ENCODE measurements around the gene THAP7. TPM values are rescaled to one million over a fixed set of nuclear protein-coding genes. Genes with fewer than 3 reads are reported as not detected.

Gene THAP7
- total RNA-seq, 1 experiment from 2014 or later, result 19.3 TPM

DNA sequence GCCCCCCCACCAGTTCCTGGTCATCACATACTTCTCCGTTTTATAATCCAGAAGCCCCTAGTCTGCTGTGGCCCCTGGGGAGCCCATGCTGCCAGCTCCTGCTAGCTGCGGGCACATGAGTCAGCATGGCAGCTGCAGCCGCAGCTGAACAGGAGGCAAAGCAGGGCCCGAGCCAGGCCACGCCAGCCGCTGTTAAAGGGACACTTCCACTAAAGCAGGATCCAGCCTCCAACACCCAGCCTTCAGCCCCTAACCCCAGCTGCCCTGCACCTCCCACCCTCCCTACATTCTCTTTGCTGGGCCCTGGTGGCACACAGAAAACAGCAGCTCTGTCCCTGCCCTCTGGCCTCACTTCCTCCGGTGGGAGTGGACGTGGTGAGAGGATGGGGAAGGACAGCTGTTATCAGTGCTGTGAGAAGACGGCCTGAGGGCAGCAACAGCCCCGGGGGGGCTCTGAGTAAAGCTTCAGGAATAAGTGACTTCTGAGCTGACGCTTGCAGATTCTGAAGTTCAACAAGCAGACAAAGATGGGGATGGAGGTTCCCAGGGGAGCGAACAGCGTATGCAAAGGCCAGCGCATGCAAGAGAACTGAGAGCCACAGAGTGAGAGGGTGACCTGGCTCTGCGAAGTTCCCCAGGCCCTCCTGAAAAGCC, 43.1 kb upstream of the THAP7 start (continued):
- TF ChIP-seq PRRX2 (CRISPR knock-in tag; IDR thresholded peaks at IDR 0.05) (no peak), ZNF512 (CRISPR knock-in tag; IDR thresholded peaks at IDR 0.05; ENCODE audit: borderline replicate concordance) (no peak), ZNF423 (CRISPR knock-in tag; IDR thresholded peaks at IDR 0.05) (no peak)

DNA sequence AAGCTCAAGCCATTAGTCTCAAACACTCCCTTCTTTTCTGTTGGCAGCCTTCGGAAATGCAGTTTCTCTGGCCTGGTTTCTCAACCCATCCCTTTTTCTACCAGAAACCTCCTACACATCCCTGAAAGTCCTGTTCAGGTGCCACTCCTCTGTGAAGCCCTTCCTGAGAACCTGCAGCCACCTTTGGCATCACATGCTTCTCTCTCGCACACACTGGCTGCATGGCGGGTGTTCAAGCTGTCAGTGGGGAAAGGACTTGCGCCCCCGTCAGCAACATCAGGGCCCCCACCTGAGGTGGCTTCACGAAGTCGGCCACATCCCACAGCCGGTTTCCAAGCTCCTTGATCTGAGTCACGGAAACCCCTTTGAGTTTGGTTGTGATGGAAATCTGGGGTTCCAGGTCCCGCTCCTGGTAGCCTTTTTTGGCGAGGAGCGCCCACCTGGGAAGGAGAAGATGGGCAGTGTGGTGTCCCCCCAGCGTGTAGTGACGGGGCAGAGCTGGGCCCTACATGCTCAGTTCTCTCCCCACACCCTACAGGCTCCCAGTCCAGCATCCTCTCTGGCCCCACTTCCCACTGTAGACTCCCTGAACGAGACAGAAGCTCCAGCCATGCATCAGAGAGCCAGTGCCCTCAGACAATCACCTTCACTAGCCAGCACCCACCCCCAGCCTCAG, 42.1 kb upstream of the THAP7 start:
- H3K4me1 Mint-ChIP-seq, result peaks cover 11% of the 10 kb centered on the region
- no peak overlapping the region for H3K4me3 Mint-ChIP-seq

GRCh38 chr22:21042978-21043859, 41.3 kb upstream of the THAP7 start:
- peaks cover 11% of the 10 kb centered on the region for H3K4me1 Mint-ChIP-seq
- no peak overlapping the region for H3K4me3 Mint-ChIP-seq
- DNase-seq (ENCODE audit: low spot score), result no peak
- peaks cover 23% of the 10 kb centered on the region for H3K27me3 Mint-ChIP-seq (ENCODE audit: low read depth)
- ChIA-PET CTCF (interaction anchor here (1.0 to 1.4 kb wide), 3 partner anchors 21 to 60 kb away, joined by 3 to 7 read pairs (median 3); no protein-coding TSS in a partner anchor), POLR2A (no interaction called here)
- TF ChIP-seq NR2C2 (CRISPR knock-in tag; IDR thresholded peaks at IDR 0.05) (no peak), OVOL2 (CRISPR knock-in tag; IDR thresholded peaks at IDR 0.05; ENCODE audit: borderline replicate concordance) (no peak), ATF1 (CRISPR knock-in tag; IDR thresholded peaks at IDR 0.05) (no peak), FOXK1 (CRISPR knock-in tag; IDR thresholded peaks at IDR 0.05) (no peak), ZNF512 (CRISPR knock-in tag; IDR thresholded peaks at IDR 0.05; ENCODE audit: borderline replicate concordance) (no peak), ATF3 (CRISPR knock-in tag; conservative IDR thresholded peaks at IDR 0.05) (no peak)
- TF ChIP-seq, protein P1, sequence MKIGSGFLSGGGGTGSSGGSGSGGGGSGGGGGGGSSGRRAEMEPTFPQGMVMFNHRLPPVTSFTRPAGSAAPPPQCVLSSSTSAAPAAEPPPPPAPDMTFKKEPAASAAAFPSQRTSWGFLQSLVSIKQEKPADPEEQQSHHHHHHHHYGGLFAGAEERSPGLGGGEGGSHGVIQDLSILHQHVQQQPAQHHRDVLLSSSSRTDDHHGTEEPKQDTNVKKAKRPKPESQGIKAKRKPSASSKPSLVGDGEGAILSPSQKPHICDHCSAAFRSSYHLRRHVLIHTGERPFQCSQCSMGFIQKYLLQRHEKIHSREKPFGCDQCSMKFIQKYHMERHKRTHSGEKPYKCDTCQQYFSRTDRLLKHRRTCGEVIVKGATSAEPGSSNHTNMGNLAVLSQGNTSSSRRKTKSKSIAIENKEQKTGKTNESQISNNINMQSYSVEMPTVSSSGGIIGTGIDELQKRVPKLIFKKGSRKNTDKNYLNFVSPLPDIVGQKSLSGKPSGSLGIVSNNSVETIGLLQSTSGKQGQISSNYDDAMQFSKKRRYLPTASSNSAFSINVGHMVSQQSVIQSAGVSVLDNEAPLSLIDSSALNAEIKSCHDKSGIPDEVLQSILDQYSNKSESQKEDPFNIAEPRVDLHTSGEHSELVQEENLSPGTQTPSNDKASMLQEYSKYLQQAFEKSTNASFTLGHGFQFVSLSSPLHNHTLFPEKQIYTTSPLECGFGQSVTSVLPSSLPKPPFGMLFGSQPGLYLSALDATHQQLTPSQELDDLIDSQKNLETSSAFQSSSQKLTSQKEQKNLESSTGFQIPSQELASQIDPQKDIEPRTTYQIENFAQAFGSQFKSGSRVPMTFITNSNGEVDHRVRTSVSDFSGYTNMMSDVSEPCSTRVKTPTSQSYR (CRISPR knock-in tag; IDR thresholded peaks at IDR 0.05), result no peak
- TF ChIP-seq, protein P2, sequence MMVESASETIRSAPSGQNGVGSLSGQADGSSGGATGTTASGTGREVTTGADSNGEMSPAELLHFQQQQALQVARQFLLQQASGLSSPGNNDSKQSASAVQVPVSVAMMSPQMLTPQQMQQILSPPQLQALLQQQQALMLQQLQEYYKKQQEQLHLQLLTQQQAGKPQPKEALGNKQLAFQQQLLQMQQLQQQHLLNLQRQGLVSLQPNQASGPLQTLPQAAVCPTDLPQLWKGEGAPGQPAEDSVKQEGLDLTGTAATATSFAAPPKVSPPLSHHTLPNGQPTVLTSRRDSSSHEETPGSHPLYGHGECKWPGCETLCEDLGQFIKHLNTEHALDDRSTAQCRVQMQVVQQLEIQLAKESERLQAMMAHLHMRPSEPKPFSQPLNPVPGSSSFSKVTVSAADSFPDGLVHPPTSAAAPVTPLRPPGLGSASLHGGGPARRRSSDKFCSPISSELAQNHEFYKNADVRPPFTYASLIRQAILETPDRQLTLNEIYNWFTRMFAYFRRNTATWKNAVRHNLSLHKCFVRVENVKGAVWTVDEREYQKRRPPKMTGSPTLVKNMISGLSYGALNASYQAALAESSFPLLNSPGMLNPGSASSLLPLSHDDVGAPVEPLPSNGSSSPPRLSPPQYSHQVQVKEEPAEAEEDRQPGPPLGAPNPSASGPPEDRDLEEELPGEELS (CRISPR knock-in tag; IDR thresholded peaks at IDR 0.05), result no peak
- H3K9me3 Mint-ChIP-seq, result no peaks in the 10 kb centered on the region
- H3K36me3 Mint-ChIP-seq, result no peaks in the 10 kb centered on the region
- H3K27ac Mint-ChIP-seq, result no peak overlapping the region
- no peak for ATAC-seq

More for the DNA sequence above, 42.1 kb upstream of the THAP7 start:
- ATAC-seq (no peak), DNase-seq (ENCODE audit: low spot score) (no peak)
- no peak for TF ChIP-seq CREM (CRISPR knock-in tag; IDR thresholded peaks at IDR 0.05)
- TF ChIP-seq ZNF138 (CRISPR knock-in tag; conservative IDR thresholded peaks at IDR 0.05), result no peak
- TF ChIP-seq, protein P3, sequence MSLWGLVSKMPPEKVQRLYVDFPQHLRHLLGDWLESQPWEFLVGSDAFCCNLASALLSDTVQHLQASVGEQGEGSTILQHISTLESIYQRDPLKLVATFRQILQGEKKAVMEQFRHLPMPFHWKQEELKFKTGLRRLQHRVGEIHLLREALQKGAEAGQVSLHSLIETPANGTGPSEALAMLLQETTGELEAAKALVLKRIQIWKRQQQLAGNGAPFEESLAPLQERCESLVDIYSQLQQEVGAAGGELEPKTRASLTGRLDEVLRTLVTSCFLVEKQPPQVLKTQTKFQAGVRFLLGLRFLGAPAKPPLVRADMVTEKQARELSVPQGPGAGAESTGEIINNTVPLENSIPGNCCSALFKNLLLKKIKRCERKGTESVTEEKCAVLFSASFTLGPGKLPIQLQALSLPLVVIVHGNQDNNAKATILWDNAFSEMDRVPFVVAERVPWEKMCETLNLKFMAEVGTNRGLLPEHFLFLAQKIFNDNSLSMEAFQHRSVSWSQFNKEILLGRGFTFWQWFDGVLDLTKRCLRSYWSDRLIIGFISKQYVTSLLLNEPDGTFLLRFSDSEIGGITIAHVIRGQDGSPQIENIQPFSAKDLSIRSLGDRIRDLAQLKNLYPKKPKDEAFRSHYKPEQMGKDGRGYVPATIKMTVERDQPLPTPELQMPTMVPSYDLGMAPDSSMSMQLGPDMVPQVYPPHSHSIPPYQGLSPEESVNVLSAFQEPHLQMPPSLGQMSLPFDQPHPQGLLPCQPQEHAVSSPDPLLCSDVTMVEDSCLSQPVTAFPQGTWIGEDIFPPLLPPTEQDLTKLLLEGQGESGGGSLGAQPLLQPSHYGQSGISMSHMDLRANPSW (CRISPR knock-in tag; conservative IDR thresholded peaks at IDR 0.05; ENCODE audit: low read depth), result no peak
- TF ChIP-seq, protein P4, sequence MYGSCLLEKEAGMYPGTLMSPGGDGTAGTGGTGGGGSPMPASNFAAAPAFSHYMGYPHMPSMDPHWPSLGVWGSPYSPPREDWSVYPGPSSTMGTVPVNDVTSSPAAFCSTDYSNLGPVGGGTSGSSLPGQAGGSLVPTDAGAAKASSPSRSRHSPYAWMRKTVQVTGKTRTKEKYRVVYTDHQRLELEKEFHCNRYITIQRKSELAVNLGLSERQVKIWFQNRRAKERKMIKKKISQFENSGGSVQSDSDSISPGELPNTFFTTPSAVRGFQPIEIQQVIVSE (CRISPR knock-in tag; IDR thresholded peaks at IDR 0.05; ENCODE audit: borderline replicate concordance), result no peak
- no peak for TF ChIP-seq GABPB1 (CRISPR knock-in tag; IDR thresholded peaks at IDR 0.05)
- no peak for TF ChIP-seq TEAD4 (CRISPR knock-in tag; IDR thresholded peaks at IDR 0.05)
- Mint-ChIP-seq H3K9me3 (no peaks in the 10 kb centered on the region), H3K27me3 (ENCODE audit: low read depth) (peaks cover 23% of the 10 kb centered on the region), H3K27ac (no peak overlapping the region), H3K36me3 (no peaks in the 10 kb centered on the region)
- POLR2A ChIA-PET, result no interaction called here
- CTCF ChIA-PET, result interaction anchor here (1.3 to 1.4 kb wide), 2 partner anchors 23 to 59 kb away, joined by 3 to 7 read pairs; no protein-coding TSS in a partner anchor

Data from WTC11 (cell line).